Stimulated activated CD8-positive, alpha-beta memory T cell treated with anti-CD3 and anti-CD28 coated beads, Interleukin-7, amount 100 ng/mL, for 24 hours (primary cell): ENCODE data around the gene RIPK3.

Experiments used
- DNase-seq: peaks from one replicate; pipeline ENCODE4 v3.0.0-alpha.2; 2020; ENCODE audit warnings: low read depth

Gene RIPK3

DNA sequence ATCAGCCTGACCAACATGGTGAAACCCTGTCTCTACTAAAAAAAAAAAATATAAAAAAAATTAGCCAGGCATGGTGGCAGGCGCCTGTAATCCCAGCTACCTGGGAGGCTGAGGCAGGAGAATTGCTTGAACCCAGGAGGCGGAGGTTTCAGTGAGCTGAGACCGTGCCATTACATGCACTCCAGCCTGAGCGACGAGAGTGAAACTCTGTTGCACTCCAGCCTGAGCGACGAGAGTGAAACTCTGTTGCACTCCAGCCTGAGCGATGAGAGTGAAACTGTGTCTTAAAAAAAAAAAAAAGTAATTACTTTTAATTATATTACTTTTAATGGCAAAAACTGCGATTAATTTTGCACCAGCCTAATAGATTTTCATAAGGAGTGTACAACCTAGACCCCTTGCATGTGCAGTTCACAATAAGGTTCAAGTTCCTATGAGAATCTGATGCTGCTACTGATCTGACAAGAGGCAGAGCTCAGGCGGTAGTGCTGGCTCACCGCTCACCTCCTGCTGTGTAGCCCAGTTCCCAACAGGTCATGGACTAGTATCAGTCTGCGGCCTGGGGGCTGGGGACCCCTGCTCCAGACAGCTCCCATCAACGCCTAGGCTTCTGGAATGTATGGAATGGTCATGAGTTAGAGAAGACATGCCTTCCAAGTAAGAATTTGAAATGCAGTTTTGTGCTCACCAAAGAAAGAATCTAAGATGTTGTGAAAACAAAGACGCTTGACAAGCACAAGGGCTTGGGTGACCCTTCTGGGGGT is 18.4 kb downstream of the RIPK3 start:
- DNase-seq, result no peak

DNA sequence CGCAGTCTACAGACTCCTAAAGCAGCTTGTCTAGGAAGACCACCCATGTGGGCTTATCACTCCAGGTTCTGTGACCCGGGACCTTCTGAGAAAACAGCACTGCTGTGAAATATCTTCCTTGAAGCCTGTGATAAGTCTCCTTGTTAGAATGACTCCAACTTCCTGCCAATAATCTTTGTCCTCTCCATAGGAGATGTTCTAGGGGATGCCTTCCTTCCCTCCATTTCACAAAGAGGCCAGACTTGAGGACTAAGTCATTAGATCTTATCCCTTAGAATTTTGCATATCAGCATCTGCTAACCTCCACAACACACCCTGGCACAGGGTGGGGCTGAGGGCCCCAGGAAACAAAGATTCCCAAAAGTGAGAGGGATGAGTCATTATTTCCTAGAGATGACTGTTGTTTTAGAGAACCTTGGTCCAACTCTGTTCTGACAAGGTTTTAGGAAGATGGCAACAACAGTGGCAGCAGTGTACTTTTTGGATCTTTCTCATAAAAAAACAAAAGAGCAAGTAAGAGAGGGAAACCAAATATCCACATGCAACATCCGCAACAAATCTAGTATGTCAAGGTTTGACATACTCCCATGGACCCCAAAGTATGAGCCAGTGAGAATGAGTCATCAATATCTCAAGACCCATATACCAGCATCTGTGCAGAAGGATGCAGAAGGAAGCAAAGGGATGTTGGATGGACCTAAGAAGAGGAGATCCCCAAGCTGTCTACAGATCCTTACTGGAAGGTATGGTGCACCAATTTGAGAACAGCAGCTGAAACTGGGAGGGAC is 22.5 kb downstream of the RIPK3 start:
- DNase-seq, result no peak

DNA sequence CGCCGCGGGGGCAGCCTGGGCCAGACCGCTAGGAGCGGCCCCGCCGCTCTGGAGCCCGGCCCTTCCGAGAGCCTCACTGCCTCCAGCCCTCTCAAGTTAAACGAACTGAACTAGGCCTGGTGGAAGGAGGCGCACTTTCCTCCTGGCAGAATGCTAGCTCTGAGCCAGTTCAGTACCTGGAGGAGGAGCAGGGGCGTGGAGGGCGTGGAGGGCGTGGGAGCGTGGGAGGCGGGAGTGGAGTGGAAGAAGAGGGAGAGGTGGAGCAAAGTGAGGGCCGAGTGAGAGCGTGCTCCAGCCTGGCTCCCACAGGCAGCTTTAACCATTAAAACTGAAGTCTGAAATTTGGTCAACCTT is 23.2 kb downstream of the RIPK3 start:
- no peak for DNase-seq

DNA sequence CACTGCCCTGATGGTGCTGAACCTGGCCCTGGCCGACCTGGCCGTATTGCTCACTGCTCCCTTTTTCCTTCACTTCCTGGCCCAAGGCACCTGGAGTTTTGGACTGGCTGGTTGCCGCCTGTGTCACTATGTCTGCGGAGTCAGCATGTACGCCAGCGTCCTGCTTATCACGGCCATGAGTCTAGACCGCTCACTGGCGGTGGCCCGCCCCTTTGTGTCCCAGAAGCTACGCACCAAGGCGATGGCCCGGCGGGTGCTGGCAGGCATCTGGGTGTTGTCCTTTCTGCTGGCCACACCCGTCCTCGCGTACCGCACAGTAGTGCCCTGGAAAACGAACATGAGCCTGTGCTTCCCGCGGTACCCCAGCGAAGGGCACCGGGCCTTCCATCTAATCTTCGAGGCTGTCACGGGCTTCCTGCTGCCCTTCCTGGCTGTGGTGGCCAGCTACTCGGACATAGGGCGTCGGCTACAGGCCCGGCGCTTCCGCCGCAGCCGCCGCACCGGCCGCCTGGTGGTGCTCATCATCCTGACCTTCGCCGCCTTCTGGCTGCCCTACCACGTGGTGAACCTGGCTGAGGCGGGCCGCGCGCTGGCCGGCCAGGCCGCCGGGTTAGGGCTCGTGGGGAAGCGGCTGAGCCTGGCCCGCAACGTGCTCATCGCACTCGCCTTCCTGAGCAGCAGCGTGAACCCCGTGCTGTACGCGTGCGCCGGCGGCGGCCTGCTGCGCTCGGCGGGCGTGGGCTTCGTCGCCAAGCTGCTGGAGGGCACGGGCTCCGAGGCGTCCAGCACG is 23.8 kb downstream of the RIPK3 start:
- DNase-seq, result no peak

DNA sequence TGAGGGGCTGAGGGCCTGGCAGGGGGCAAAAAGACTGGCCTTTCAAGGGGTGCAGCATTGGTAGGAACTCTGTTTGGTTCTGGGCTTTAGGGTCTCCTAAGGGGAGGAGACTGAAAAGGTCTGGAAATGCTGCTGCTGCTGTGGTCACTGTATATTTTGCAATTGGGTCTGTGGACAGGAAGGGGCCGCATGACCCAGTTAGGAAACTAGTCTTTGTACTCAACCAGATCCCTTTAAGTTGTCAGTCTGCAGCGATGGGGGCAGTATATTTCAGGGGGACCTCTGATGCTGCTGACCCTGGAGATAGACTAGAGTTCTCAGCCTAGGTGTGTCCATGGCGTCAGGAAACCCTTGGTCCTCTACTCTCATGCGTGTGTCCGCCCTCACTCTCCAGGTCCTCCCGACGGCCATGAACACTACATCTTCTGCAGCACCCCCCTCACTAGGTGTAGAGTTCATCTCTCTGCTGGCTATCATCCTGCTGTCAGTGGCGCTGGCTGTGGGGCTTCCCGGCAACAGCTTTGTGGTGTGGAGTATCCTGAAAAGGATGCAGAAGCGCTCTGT is 24.5 kb downstream of the RIPK3 start:
- no peak for DNase-seq

DNA sequence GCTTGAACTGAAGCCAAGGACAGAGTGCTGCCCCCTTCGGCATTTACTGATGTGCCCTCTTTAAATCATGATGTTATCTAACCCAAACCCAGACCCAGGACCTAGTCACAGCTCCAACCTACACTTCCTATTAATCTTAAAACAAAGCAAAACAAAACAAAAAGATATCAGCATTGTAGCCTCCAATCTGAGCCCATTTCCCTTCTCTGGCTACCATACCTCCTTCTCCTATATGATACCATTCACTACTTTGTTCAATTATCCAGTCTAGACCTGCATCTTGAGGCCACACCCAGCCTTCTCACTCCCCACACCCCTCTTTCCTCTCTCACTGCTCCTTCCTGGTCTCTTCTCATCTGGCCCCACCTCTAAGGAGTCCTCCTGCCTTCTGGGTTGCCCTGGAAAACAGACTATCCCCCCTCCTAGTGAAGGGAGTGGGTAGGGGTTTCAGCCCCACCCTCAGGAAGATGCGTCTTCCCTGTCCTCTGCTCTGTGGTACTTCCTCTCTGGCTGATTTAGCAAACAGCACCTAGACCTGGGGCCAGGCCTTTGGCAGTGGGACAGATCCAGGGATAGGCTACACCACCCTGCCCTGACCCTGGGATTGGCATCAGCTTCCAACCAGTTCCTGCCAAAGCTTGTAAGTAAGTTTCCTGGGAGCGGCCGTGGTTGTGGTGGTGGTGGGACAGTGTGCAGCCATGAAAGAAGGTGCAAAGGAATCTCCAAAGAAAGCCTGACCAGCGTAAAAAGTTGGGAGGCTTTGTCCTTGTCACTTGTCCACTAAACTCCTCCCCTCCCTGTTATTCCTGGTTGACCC is 25.2 kb downstream of the RIPK3 start:
- DNase-seq, result no peak

DNA sequence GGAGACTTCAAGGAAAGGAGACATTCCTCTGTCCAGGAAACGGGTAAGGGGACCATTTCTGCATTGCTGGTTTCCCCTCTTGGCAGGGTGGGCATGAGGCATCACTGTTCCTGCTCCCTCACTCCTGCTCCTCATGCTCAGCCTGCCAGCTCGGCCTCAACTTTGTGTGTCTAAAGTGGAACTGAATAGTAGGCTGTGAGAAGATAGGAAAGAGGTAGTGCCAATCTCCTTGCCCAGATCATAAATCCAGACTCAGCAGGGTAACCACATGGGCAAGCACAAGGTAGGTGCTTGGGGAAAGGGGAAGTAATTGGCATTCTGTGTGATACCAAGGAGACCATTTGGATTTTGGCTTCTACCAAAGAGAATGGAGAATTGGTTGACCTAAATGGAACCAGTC is 25.9 kb downstream of the RIPK3 start:
- no peak for DNase-seq

DNA sequence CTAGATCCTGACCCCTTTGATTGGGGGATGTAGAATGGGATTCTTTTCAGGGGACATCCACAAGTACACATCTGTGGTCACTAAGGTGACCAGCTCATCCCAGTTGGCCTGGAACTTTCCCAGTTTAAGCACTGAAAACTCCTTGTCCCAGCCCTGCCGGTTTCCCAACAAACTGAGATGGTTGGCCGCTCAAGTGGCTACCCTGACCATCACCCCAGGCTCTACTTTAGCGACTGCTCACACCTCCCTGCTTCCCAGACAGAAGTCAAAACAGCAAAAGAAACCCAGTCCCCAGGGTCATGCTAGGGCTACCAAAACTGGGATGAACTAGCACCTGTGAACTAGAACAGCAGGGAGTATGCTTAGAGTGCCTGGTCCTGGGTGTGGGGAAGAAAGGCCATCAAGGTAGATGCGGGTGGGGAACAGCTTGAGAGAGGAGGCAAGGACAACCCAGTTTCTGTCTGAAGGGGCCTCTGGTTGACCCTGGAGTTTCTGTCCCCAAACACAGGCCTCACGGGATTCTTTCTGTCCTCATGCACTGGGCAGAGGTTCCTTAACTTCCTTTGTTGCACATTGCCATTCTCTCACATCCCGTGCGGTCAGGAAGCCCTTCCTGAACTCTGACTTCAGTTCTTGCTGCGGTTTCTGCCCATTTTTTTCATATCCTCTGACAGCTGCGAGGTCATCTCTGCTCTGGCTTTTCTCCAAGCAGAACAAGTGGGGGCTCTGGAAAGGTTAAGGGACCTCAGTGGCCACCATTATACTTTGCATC is 26.9 kb downstream of the RIPK3 start:
- DNase-seq, result no peak

DNA sequence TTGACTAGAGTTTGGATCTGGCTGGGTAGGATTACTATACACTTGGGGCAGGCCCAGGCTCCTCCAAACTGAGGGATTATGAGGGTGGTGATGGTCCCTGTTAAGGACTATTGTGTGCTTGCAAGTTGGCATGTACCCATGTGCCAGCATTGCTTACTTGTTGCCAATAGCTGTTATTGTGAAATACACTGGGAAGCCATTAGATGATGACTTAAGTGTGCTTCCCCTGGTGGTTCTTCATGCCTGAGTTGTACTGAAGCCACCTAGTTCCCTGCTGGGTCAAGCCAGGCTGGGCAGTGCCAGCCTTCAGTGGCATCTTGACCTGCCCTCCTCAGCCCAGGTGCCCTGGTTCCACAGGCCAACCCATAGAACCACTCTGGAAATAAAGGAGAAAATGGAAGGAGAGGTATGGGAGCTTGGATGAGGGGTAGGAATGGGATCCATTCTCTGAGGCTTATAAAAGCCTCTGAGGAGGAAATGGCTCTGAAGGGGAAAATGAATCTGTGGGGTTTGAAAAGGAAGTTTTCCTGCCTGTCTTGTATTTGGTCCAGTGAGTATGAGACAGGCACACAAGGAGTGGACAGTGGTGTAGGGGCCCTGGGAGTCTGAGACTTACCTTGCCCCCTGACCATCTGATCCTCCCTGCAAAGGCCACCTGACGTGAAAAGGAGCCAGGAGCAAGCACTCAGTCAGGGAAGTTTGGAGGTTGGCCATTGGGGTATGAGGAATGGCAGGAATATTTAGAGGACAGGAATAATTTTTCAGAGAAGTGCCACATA is 27.8 kb downstream of the RIPK3 start:
- no peak for DNase-seq

DNA sequence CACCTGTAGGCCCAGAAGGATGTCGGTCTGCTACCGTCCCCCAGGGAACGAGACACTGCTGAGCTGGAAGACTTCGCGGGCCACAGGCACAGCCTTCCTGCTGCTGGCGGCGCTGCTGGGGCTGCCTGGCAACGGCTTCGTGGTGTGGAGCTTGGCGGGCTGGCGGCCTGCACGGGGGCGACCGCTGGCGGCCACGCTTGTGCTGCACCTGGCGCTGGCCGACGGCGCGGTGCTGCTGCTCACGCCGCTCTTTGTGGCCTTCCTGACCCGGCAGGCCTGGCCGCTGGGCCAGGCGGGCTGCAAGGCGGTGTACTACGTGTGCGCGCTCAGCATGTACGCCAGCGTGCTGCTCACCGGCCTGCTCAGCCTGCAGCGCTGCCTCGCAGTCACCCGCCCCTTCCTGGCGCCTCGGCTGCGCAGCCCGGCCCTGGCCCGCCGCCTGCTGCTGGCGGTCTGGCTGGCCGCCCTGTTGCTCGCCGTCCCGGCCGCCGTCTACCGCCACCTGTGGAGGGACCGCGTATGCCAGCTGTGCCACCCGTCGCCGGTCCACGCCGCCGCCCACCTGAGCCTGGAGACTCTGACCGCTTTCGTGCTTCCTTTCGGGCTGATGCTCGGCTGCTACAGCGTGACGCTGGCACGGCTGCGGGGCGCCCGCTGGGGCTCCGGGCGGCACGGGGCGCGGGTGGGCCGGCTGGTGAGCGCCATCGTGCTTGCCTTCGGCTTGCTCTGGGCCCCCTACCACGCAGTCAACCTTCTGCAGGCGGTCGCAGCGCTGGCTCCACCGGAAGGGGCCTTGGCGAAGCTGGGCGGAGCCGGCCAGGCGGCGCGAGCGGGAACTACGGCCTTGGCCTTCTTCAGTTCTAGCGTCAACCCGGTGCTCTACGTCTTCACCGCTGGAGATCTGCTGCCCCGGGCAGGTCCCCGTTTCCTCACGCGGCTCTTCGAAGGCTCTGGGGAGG is 28.9 kb downstream of the RIPK3 start, which contains the start of gene LTB4R:
LTB4R (plus strand) TSS at position 857 of the 959 bp plus-strand sequence. CDS start 4,150 bp downstream, outside the sequence.
- DNase-seq, result no peak

DNA sequence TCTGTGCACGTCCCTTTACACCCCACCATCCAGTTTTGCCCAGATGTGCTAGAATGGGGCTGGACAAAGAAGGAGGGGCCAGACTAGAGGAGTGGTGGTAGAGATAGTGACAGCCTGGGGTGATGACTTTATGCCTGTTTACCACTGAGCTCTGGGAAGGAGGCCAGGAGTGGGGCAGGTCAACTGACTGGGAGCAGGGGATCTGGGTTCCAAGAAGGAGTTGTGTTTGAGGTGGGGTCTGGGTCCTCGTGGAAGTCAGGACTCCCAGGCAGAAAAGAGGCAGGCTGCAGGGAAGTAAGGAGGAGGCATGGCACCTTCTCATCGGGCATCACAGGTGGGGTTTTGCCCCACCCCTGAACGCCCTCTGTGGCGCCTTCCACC is 29.5 kb downstream of the RIPK3 start:
- DNase-seq, result no peak

DNA sequence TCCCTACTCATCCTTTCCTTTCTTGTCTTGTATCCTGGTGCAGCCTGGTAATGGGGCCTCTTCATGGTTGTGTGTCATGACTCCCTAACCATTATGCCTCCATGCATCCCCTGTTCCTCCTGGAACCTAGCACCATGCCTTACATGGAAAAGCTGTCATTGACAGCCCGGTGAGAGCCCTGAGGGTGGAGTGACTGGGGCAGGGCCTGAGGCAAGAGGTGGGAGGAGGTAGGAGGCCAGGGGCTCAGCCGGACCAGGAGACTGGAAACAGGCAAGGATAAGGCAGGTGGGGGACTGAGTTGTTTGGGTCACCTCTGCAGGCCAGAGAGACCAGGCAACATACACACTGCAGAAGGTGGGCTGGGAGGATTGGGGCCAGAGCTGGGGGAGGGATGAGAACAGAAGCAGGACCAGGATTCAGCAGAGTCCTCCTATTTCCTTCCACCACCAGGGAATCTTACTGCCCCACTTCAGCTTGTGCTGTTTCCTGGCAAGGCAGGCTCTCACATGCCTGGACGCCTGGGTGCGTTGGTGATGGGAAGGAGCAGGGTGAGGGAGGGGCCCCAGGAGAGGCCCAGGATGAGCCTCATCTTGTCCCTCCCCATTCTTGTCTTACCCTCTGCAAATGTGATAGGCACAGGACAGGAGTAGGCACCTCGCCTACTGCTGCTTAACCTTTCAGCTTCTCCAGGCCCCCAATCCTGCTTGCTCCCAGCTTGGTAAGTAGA is 30.1 kb downstream of the RIPK3 start, which contains the start of gene LTB4R2:
LTB4R2 (plus strand) TSS at position 603 of the 727 bp plus-strand sequence. CDS start 525 bp downstream, outside the sequence.
- DNase-seq, result no peak

DNA sequence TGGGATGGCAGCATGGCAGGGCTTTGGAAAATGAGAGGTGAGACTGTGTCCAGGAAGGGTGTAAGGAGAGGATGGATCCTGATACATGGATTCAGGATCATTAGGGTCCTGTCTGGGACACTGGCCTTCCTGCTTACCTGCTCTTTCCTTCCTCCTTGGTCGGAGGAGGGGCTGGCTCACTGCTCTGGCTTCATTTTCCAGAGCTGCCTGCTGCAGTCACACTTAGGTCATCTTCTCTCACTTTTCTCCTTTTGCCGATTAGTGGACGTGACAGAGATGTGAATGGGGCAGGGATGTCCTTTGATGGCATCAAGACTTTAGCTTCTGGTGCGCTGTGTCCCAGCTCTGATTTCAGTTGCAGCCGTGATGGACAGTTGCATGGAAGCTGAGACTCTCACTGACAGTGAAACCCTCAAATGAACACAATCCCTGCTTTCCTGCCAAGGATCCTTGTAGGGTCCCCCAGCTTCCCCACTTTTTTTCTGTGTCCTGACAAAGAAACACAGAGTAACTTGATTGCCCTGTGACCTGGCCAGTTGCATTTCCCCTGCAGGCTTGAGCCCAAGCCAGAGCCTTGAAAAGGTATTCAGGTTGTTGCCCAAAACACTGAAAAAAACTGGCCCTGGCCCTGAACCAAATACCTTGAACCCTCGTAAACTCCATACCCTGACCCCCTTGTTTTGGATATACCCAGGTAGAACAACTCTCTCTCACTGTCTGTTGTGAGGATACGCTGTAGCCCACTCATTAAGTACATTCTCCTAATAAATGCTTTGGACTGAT is 31.3 kb downstream of the RIPK3 start:
- DNase-seq, result no peak

DNA sequence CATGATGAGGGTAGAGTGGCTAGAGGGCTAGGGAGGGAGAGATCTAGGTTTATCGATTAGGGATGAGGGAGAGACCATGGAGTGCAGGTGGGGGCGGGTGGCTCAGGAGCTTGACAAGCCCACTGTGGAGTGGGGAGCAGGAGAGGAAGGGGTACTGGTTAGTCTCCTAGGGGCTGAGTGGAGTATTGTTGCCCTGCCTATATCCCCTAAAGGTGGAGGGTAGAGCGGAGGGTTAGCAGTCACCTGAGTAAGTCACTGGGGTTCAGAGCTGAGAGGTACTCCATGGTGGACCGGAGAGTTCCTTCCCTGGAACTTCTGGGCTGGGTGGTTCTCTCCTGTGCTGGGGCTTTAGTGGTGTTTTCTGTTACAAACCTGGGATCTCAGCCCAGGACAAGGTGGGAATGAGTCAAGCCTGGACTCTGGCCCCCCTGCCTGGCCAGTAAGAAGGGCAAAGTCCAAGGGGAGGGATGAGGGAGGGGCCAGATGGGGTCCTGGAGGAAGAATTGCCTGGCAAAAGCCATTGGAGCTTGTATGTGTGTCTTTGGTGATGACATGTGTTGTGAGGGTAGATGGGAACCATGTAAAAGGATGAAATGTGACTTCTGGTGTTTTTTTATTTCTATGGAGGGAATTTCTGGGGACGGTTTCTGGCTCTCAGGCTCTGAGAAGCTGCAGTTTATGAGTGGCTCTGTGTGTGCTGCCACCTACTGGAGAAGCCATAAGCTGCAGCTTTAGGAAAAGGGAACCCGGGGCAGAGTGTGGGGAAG is 32.0 kb downstream of the RIPK3 start, which contains the start of gene CIDEB:
CIDEB (minus strand) TSS at position 403 of the 767 bp plus-strand sequence; CDS start at position 284, 119 bp downstream.
- no peak for DNase-seq

DNA sequence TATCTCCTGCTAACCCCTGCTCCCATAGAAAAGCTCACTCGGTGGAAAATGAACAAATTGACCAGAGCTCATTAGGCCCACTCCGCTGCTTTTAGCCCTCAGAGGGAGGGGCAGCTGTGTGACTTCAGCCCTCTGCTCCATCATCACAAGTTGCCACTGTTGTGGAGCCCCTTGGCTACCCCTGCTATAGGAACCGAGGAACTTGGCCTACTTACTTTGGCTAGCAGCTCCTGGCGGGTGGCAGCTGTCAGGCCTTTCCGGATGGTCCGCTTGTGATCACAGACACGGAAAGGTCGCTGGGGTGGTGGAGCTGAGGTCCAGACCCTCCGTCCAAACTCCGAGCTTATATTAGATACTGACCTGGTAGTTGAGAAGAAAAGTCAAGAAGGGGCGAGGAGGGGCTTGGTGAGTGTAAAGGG is 32.6 kb downstream of the RIPK3 start:
- DNase-seq, result no peak

DNA sequence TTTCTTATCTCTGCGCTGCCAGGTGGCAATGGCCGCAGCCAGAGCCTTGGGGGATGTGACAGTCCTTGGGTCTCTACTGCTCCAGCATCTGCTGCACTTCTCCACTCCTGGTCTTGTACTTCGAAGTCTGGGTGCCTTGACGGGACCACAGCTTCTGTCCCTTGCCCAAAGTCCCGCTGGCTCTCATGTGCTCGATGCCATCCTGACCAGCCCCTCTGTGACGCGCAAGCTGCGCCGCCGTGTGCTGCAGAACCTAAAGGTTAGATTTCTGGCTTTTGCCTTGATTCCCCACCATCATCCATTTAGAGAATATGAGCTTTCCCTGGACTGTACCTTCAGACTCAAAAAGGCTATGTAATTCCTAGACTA is 35.8 kb downstream of the RIPK3 start:
- DNase-seq, result no peak
